ACHN (cell line): Measurements from ENCODE around the gene FAM114A2.

Source experiments
- DNase-seq: peaks from one replicate; pipeline ENCODE4 v3.0.0-alpha.2; 2015
- in situ Hi-C: cut with HindIII; loops from 2 replicates; pipeline ENCODE4 v1.10.0; 2017; ENCODE audit warnings: low sequenced_read_pairs, low pct_ligation_motif_present, low pct_unique_long_range_greater_than_20kb

The FAM114A2 gene

GRCh38 chr5:154002093-154002492 is 36.6 kb downstream of the FAM114A2 start:
- DNase-seq = no peak
- in situ Hi-C loops = no loop called here

GRCh38 chr5:154000703-154001102 is 38.0 kb downstream of the FAM114A2 start:
- DNase-seq = no peak
- in situ Hi-C loops = no loop called here

- no peak for DNase-seq
- in situ Hi-C loops = no loop called here
These were observed 38.7 kb downstream of the FAM114A2 start for GRCh38 chr5:153999995-154000394.

- DNase-seq = no peak
- in situ Hi-C loops = no loop called here
These were observed 39.9 kb downstream of the FAM114A2 start for GRCh38 chr5:153998768-153999167.

GRCh38 chr5:153998010-153998409 is 40.7 kb downstream of the FAM114A2 start:
- no peak for DNase-seq
- in situ Hi-C loops = no loop called here

GRCh38 chr5:153991168-153991567 is 47.5 kb downstream of the FAM114A2 start:
- in situ Hi-C loops = no loop called here
- DNase-seq = no peak

GRCh38 chr5:153988510-153988909 is 50.2 kb downstream of the FAM114A2 start:
- in situ Hi-C loops = no loop called here

GRCh38 chr5:153987301-153987700 is 51.4 kb downstream of the FAM114A2 start:
- in situ Hi-C loops = no loop called here
- no peak for DNase-seq

More at GRCh38 chr5:153988510-153988909, 50.2 kb downstream of the FAM114A2 start:
- no peak for DNase-seq

- DNase-seq = no peak
- in situ Hi-C loops = no loop called here
These were observed 53.2 kb downstream of the FAM114A2 start for GRCh38 chr5:153985498-153985897.

GRCh38 chr5:153983885-153984284 is 54.8 kb downstream of the FAM114A2 start:
- in situ Hi-C loops = no loop called here

GRCh38 chr5:153981905-153982605 is 56.7 kb downstream of the FAM114A2 start:
- in situ Hi-C loops = no loop called here
- DNase-seq = no peak

More at GRCh38 chr5:153983885-153984284, 54.8 kb downstream of the FAM114A2 start:
- no peak for DNase-seq

- no peak for DNase-seq
- in situ Hi-C loops = no loop called here
These were observed 59.5 kb downstream of the FAM114A2 start for GRCh38 chr5:153979028-153979783.

GRCh38 chr5:153974813-153975163 is 63.9 kb downstream of the FAM114A2 start:
- in situ Hi-C loops = no loop called here
- no peak for DNase-seq

GRCh38 chr5:153974131-153974812 is 64.4 kb downstream of the FAM114A2 start:
- in situ Hi-C loops = no loop called here
- DNase-seq = peak; percentile 33

GRCh38 chr5:153972240-153972639 is 66.5 kb downstream of the FAM114A2 start:
- no peak for DNase-seq
- in situ Hi-C loops = no loop called here

GRCh38 chr5:153970496-153970895 is 68.2 kb downstream of the FAM114A2 start:
- in situ Hi-C loops = no loop called here
- no peak for DNase-seq

GRCh38 chr5:153969563-153969895 is 69.2 kb downstream of the FAM114A2 start:
- no peak for DNase-seq
- in situ Hi-C loops = no loop called here

- no peak for DNase-seq
- in situ Hi-C loops = no loop called here
These were observed 69.7 kb downstream of the FAM114A2 start for GRCh38 chr5:153968761-153969562.
